ENCODE data around the gene WWTR1.

- TF ChIP-seq CTCF (IDR thresholded peaks at IDR 0.05) (no peak), POLR2A (IDR thresholded peaks at IDR 0.05) (no peak)
These were observed 48.2 kb downstream of the WWTR1 start for GRCh38 chr3:149609595-149609994.

Data from uterus (tissue), 2 donors.